NT2/D1 (cell line): Measurements from ENCODE around the gene SLC6A5.
"Not testable (repeated sequence)": the region's sequence is repeated elsewhere in the genome, so short reads cannot be mapped to it uniquely, and the experiment has no call there.

ENCODE experiments used
- DNase-seq: peaks from one replicate; pipeline ENCODE4 v3.0.0-alpha.2; 2011; ENCODE audit warnings: low read depth, low spot score
- H3K27me3 ChIP-seq: 2 replicates; pipeline ENCODE4 v1.6.0; 2011; ENCODE audit warnings: mild to moderate bottlenecking; ENCODE audit not compliant: insufficient read length, insufficient read depth
- H3K36me3 ChIP-seq: 2 replicates; pipeline ENCODE4 v1.6.1; 2011; ENCODE audit warnings: mild to moderate bottlenecking, low read length, mixed read lengths; ENCODE audit not compliant: insufficient read depth, insufficient read length
- H3K4me1 ChIP-seq: 2 replicates; pipeline ENCODE4 v1.5.1; 2011; ENCODE audit not compliant: insufficient read depth, insufficient read length
- H3K4me3 ChIP-seq: 2 replicates; pipeline ENCODE4 v1.5.1; 2011; ENCODE audit warnings: low read depth; ENCODE audit not compliant: insufficient read length
- H3K9ac ChIP-seq: 2 replicates; pipeline ENCODE4 v1.6.0; 2011; ENCODE audit warnings: low read depth; ENCODE audit not compliant: insufficient read length
- H3K9me3 ChIP-seq: 2 replicates; pipeline ENCODE4 v1.5.1; 2011; ENCODE audit warnings: mild to moderate bottlenecking, low read length; ENCODE audit not compliant: insufficient read depth
- SUZ12 ChIP-seq: IDR thresholded peaks from 2 replicates; pipeline ENCODE4 v1.6.1; 2011; ENCODE audit not compliant: insufficient read length, insufficient read depth; ENCODE audit errors: extremely low read depth
- YY1 ChIP-seq: IDR thresholded peaks from 2 replicates; pipeline ENCODE4 v1.6.1; 2011; ENCODE audit not compliant: insufficient read length, insufficient read depth
- ZNF274 ChIP-seq: IDR thresholded peaks from 2 replicates; pipeline ENCODE4 v1.6.1; 2011; ENCODE audit warnings: mild to moderate bottlenecking, low read depth, low read length

The SLC6A5 gene

GRCh38 chr11:20599221-20600019 lies at the start of gene SLC6A5:
SLC6A5 (plus strand) TSS chr11:20599608; CDS start chr11:20599673, 65 bp downstream.
- Histone ChIP-seq H3K36me3 (no peaks in the 10 kb centered on the region), H3K27me3 (no peaks in the 10 kb centered on the region), H3K9me3 (no peaks in the 10 kb centered on the region), H3K9ac (no peak within 1 kb of the TSS), H3K4me3 (no peak within 1 kb of the TSS), H3K4me1 (no peaks in the 10 kb centered on the region)
- DNase-seq = peak; percentile 57
- no peak for TF ChIP-seq ZNF274
- TF ChIP-seq YY1 = no peak
- no peak for TF ChIP-seq SUZ12

DNA sequence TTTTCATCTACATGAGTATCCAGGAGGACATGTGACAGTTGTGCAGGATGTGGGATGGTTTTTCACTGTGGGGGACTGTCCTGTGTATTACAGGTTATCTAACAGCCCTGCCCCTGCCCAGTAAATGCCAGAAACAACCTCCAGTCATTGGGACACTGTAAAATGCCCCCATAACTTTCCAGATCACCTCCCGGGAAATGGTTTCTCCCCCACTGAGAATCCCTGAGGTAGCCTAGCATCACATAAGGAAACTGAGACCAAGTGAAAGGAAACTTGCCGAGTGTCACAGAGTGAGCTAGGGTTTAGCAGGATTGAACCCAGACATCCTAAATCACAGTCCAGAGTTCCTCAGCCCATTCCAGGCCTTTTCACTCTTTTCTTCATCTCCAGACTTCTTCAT lies 48.3 kb upstream of the SLC6A5 start:
- Histone ChIP-seq H3K4me3 (no peak overlapping the region), H3K27me3 (no peaks in the 10 kb centered on the region), H3K9me3 (peaks cover 16% of the 10 kb centered on the region; the same call in 1 of the 2 replicates), H3K9ac (no peak overlapping the region), H3K4me1 (no peaks in the 10 kb centered on the region), H3K36me3 (no peaks in the 10 kb centered on the region)
- TF ChIP-seq YY1 (no peak), SUZ12 (no peak), ZNF274 (no peak)
- no peak for DNase-seq

- TF ChIP-seq YY1 (no peak), ZNF274 (no peak), SUZ12 (no peak)
- DNase-seq = no peak
- Histone ChIP-seq H3K9ac (no peak overlapping the region), H3K36me3 (no peaks in the 10 kb centered on the region), H3K9me3 (peaks cover 10% of the 10 kb centered on the region; the same call in 1 of the 2 replicates), H3K27me3 (no peaks in the 10 kb centered on the region), H3K4me1 (no peaks in the 10 kb centered on the region), H3K4me3 (no peak overlapping the region)
These were observed 43.6 kb upstream of the SLC6A5 start for GRCh38 chr11:20555783-20556182.

GRCh38 chr11:20556396-20556795 lies 43.0 kb upstream of the SLC6A5 start:
- H3K27me3 ChIP-seq, DNase-seq, H3K4me3 ChIP-seq, H3K4me1 ChIP-seq, H3K36me3 ChIP-seq, H3K9ac ChIP-seq: not testable (repeated sequence)
- peaks cover 10% of the 10 kb centered on the region; the same call in 1 of the 2 replicates for H3K9me3 ChIP-seq

DNA sequence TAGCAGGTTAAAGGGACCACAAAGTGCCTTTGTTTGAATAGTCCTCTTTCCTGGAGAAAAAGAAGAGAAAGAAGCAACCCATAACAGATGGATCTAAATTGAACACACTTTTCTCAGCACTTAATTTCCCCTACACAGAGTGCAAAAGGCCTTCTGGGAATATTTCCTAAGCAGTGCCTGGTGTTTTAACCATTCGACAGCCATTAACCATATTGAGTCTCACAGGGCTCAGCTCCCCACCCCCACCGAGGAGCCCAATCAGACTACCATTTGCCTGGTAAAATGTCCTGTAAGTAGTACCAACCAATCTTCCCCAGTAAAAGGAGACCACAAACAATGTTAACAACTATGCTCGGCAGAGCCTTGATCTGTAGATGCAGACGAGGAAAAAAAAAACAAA lies 40.7 kb upstream of the SLC6A5 start:
- peaks cover 10% of the 10 kb centered on the region; the same call in 1 of the 2 replicates for H3K9me3 ChIP-seq

GRCh38 chr11:20559523-20560300 lies 39.7 kb upstream of the SLC6A5 start:
- H3K4me3 ChIP-seq = no peak overlapping the region
- no peak overlapping the region for H3K9ac ChIP-seq
- H3K36me3 ChIP-seq = no peaks in the 10 kb centered on the region
- TF ChIP-seq SUZ12 (no peak), ZNF274 (no peak), YY1 (no peak)
- peaks cover 10% of the 10 kb centered on the region; the same call in 1 of the 2 replicates for H3K9me3 ChIP-seq
- no peak for DNase-seq
- no peaks in the 10 kb centered on the region for H3K4me1 ChIP-seq
- no peaks in the 10 kb centered on the region for H3K27me3 ChIP-seq

More for the DNA sequence above, 40.7 kb upstream of the SLC6A5 start:
- no peak for DNase-seq
- Histone ChIP-seq H3K4me1 (no peaks in the 10 kb centered on the region), H3K4me3 (no peak overlapping the region), H3K36me3 (no peaks in the 10 kb centered on the region), H3K9ac (no peak overlapping the region), H3K27me3 (no peaks in the 10 kb centered on the region)
- TF ChIP-seq YY1 (no peak), ZNF274 (no peak), SUZ12 (no peak)

DNA sequence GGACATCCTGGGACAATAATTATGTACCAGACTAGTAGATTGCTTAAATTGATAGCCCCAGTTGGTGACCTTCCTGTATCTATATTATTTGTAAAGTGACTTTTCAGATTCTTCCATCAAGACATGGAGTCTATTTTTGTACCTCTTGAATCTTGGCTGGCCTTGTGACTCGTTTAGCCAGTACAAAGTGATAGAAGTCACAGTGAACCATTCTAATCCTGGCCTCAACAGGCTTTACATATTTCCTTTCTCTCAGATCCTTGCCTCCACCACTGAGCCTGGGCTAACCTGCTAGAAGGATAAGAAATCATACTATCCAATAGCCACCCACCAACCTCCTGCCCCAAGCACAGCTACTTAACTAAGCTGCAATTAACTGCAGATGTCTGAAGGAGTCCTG lies 37.5 kb upstream of the SLC6A5 start:
- H3K4me3 ChIP-seq = no peak overlapping the region
- no peak overlapping the region for H3K9ac ChIP-seq
- no peaks in the 10 kb centered on the region for H3K9me3 ChIP-seq
- TF ChIP-seq SUZ12 = no peak
- TF ChIP-seq ZNF274 = no peak
- TF ChIP-seq YY1 = no peak
- H3K36me3 ChIP-seq = no peaks in the 10 kb centered on the region
- H3K27me3 ChIP-seq = no peaks in the 10 kb centered on the region
- no peak for DNase-seq
- H3K4me1 ChIP-seq = no peaks in the 10 kb centered on the region
